CD4-positive, alpha-beta T cell (primary cell): ENCODE measurements around the gene TBC1D14. TPM values are rescaled to one million over a fixed set of nuclear protein-coding genes. Genes with fewer than 3 reads are reported as not detected.
"Not testable (repeated sequence)": the region's sequence is repeated elsewhere in the genome, so short reads cannot be mapped to it uniquely, and the experiment has no call there.

Source experiments
- ATAC-seq: fragments of 200-7000 bp; cut with Tn5 transposase; one replicate; pipeline ENCODE4 v1.10.0; 2022; ENCODE audit warnings: mild to moderate bottlenecking; ENCODE audit not compliant: poor library complexity
- CTCF ChIA-PET: fragments of 350-600 bp; sonication (Branson Sonifier 250); formaldehyde crosslinking; loops from one replicate; lab custom pipeline; 2021; ENCODE audit warnings: antibody characterized with exemption, inconsistent platforms; lab: Charles Lee
- POLR2A ChIA-PET: fragments of 350-600 bp; sonication (Branson Sonifier 250); formaldehyde crosslinking; loops from one replicate; lab custom pipeline; 2021; ENCODE audit warnings: antibody characterized with exemption, inconsistent platforms; lab: Charles Lee
- DNase-seq, 14 experiments: peaks; one replicate each; pipeline ENCODE4 v3.0.0-alpha.2; 2013 to 2020; ENCODE audit warnings: mixed read lengths in 2 of 14
- H3K27ac ChIP-seq, 2 donors: one replicate each; pipeline versions ENCODE4 v1.5.1 to v1.7.0; 2013; ENCODE audit warnings: low read length in 2 of 2, low read depth in 1 of 2, mild to moderate bottlenecking in 1 of 2
- H3K27me3 ChIP-seq, 2 experiments: 1 replicate in 1 of 2; 2 replicates in 1 of 2; pipeline versions ENCODE4 v1.6.1 to v1.7.0; 2013; ENCODE audit warnings: low read length in 2 of 2, control low read depth in 1 of 2, mild to moderate bottlenecking in 1 of 2, moderate library complexity in 1 of 2; ENCODE audit not compliant: insufficient read depth in 2 of 2, control insufficient read depth in 1 of 2
- H3K36me3 ChIP-seq: one replicate; pipeline ENCODE4 v1.6.1; 2013; ENCODE audit warnings: low read length, control low read depth; ENCODE audit not compliant: insufficient read depth
- H3K4me1 ChIP-seq: one replicate; pipeline ENCODE4 v1.6.1; 2013; ENCODE audit warnings: low read length, control low read depth; ENCODE audit not compliant: insufficient read depth
- H3K4me3 ChIP-seq: one replicate; pipeline ENCODE4 v1.5.1; 2013; ENCODE audit warnings: mild to moderate bottlenecking, low read length, moderate library complexity
- H3K9me3 ChIP-seq, 2 experiments: 1 replicate in 1 of 2; 2 replicates in 1 of 2; pipeline versions ENCODE4 v1.6.1 to v1.7.0; 2013; ENCODE audit warnings: low read length in 2 of 2, mild to moderate bottlenecking in 2 of 2, control low read depth in 1 of 2, moderate library complexity in 1 of 2; ENCODE audit not compliant: control insufficient read depth in 1 of 2, insufficient read depth in 1 of 2
- H3K27ac Mint-ChIP-seq: one replicate; pipeline ENCODE4 v1.8.0; 2020; ENCODE audit warnings: mixed read lengths
- H3K27me3 Mint-ChIP-seq: one replicate; pipeline ENCODE4 v1.8.0; 2021; ENCODE audit warnings: mixed read lengths
- H3K36me3 Mint-ChIP-seq: one replicate; pipeline ENCODE4 v1.8.0; 2021; ENCODE audit warnings: low read depth, mixed read lengths
- H3K4me1 Mint-ChIP-seq: one replicate; pipeline ENCODE4 v1.8.0; 2021; ENCODE audit warnings: low read depth, mixed read lengths
- H3K4me3 Mint-ChIP-seq: one replicate; pipeline ENCODE4 v1.8.0; 2020; ENCODE audit warnings: mild to moderate bottlenecking, mixed read lengths
- H3K9me3 Mint-ChIP-seq: one replicate; pipeline ENCODE4 v1.8.0; 2020; ENCODE audit warnings: mixed read lengths
- intact Hi-C, 2 experiments: fragments of 100-400 bp; cut with DNase I in 1 of 2; cut with micrococcal nuclease in 1 of 2; formaldehyde crosslinking; loops; one replicate each; pipeline versions ENCODE4 v1.15.1 to v1.9.0; 2023 to 2025; cut with DNase I, micrococcal nuclease
- total RNA-seq, 174 experiments: library from RNA in 2 of 174; stranded (reverse) in 2 of 174; gene quantifications; one replicate each; pipeline ENCODE4 v1.2.3 and lab custom pipeline; 2021 to 2026
- TF ChIP-seq, protein P1 (sequence below): fragments of 200-600 bp; IDR thresholded peaks from one replicate; pipeline ENCODE4 v1.8.0; 2022; ENCODE audit warnings: antibody characterized with exemption, mild to moderate bottlenecking

TBC1D14 gene
- total RNA-seq, 2 experiments from 2014 or later = 31.2 to 34.1 TPM

DNA sequence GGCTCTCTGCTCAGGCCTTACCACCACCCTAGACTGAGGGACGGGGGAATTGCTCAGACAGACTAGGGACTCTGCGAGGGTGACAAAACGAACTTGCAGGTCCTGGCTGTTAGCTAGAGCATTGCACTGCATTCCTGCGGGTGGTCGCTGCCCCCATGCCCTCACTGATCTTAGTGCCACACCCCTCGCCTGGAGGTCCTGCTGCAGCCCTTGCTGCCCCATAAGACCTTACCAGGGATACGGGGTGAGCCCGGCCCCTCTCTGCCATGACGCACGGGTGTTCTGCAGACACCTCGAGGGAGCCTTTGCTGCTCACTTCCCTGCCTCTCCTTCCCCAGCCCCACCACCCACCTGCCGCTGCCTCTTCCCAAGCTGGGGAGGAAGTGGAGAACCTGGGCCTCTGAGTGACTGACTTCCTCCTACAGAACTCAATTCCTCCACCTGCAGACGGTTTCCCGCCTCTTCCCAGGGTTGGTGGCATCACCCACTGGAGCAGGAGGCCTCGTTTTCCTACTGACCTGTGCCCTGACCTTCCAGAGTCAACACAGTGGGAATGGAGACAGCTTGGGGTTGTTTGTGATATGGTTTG, 19.8 kb upstream of the TBC1D14 start:
- no peak overlapping the region for H3K4me3 Mint-ChIP-seq
- Histone ChIP-seq H3K27me3 (no peaks in the 10 kb centered on the region), H3K4me1 (peaks cover 38% of the 10 kb centered on the region), H3K36me3 (no peaks in the 10 kb centered on the region), H3K9me3 (peaks cover 0 to 15% of the 10 kb centered on the region in 2 experiments), H3K4me3 (no peak overlapping the region), H3K27ac (no peak overlapping the region)
- ChIA-PET CTCF (no interaction called here), POLR2A (no interaction called here)
- TF ChIP-seq, protein P1, sequence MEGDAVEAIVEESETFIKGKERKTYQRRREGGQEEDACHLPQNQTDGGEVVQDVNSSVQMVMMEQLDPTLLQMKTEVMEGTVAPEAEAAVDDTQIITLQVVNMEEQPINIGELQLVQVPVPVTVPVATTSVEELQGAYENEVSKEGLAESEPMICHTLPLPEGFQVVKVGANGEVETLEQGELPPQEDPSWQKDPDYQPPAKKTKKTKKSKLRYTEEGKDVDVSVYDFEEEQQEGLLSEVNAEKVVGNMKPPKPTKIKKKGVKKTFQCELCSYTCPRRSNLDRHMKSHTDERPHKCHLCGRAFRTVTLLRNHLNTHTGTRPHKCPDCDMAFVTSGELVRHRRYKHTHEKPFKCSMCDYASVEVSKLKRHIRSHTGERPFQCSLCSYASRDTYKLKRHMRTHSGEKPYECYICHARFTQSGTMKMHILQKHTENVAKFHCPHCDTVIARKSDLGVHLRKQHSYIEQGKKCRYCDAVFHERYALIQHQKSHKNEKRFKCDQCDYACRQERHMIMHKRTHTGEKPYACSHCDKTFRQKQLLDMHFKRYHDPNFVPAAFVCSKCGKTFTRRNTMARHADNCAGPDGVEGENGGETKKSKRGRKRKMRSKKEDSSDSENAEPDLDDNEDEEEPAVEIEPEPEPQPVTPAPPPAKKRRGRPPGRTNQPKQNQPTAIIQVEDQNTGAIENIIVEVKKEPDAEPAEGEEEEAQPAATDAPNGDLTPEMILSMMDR = no peak
- ATAC-seq = no peak
- no peak overlapping the region for H3K27ac Mint-ChIP-seq
- H3K27me3 Mint-ChIP-seq = no peaks in the 10 kb centered on the region
- H3K36me3 Mint-ChIP-seq = no peaks in the 10 kb centered on the region
- peaks cover 32% of the 10 kb centered on the region for H3K4me1 Mint-ChIP-seq
- no peak for DNase-seq
- H3K9me3 Mint-ChIP-seq = no peaks in the 10 kb centered on the region
- intact Hi-C loops = no loop called here

DNA sequence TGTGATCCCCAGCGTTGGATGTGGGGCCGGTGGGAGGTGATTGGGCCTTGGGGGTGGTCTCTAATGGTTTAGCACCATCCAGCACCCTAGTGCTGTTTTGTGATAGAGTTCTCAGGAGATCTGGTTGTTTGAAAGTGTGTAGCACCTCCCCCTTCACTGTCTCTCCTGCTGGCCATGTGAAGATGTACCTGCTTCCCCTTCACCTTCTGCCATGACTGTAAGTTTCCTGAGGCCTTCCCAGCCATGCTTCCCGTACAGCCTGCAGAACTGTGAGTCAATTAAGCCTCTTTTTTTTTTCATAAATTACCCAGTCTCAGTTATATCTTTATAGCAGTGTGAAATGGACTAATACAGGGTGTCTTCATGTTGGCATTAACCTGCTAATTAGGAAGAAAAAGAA, 19.3 kb upstream of the TBC1D14 start:
- no peak for ATAC-seq
- Mint-ChIP-seq H3K9me3 (no peaks in the 10 kb centered on the region), H3K4me3 (no peak overlapping the region), H3K4me1 (peaks cover 32% of the 10 kb centered on the region), H3K27ac (no peak overlapping the region), H3K27me3 (no peaks in the 10 kb centered on the region), H3K36me3 (no peaks in the 10 kb centered on the region)
- TF ChIP-seq, protein P1 = no peak
- H3K27ac ChIP-seq = no peak overlapping the region
- peaks cover 43% of the 10 kb centered on the region for H3K4me1 ChIP-seq
- H3K36me3 ChIP-seq = no peaks in the 10 kb centered on the region
- DNase-seq = no peak
- peaks cover 0 to 15% of the 10 kb centered on the region in 2 experiments for H3K9me3 ChIP-seq
- intact Hi-C loops = no loop called here
- CTCF ChIA-PET = no interaction called here
- H3K27me3 ChIP-seq = no peaks in the 10 kb centered on the region
- POLR2A ChIA-PET = no interaction called here
- H3K4me3 ChIP-seq = no peak overlapping the region

DNA sequence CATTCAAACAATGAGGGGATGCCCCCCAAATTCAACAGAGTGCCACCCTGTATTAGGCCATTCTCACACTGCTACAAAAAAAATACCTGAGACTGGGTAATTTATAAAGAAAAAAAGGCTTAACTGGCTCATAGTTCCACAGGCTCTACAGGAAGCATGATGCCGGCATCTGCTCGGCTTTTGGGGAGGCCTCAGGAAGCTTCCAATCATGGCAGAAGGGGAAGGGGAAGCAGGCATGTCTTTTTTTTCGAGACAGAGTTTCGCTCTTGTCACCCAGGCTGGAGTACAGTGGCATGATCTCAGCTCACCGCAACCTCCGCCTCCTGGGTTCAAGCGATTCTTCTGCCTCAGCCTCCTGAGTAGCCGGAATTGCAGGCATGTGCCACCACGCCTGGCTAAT, 18.7 kb upstream of the TBC1D14 start:
- Histone ChIP-seq H3K4me1 (peaks cover 44% of the 10 kb centered on the region), H3K9me3 (peaks cover 0 to 15% of the 10 kb centered on the region in 2 experiments)
- H3K27me3 ChIP-seq, CTCF ChIA-PET, H3K4me3 Mint-ChIP-seq, H3K9me3 Mint-ChIP-seq, H3K4me3 ChIP-seq, H3K27ac Mint-ChIP-seq, H3K27me3 Mint-ChIP-seq, H3K36me3 Mint-ChIP-seq, intact Hi-C loops, ATAC-seq, H3K27ac ChIP-seq, DNase-seq, POLR2A ChIA-PET, H3K36me3 ChIP-seq: not testable (repeated sequence)
- peaks cover 32% of the 10 kb centered on the region for H3K4me1 Mint-ChIP-seq
